HCT116 (cell line): ENCODE data around the gene EIF3I.

ENCODE experiments used
- ATF3 ChIP-seq: IDR thresholded peaks from 2 replicates; pipeline ENCODE4 v1.6.1; 2012
- CEBPB ChIP-seq: IDR thresholded peaks from 2 replicates; pipeline ENCODE4 v1.6.1; 2012; ENCODE audit warnings: low read depth
- CTCF ChIP-seq, 3 experiments: fragments of 200-600 bp in 1 of 3; sonication (generic) in 1 of 3; IDR thresholded peaks in 2 of 3; conservative IDR thresholded peaks in 1 of 3; 2 replicates each; pipeline ENCODE4 v1.5.1; 2012 to 2017; ENCODE audit warnings: low read depth in 2 of 3, low read length in 2 of 3, antibody characterized with exemption in 1 of 3, borderline replicate concordance in 1 of 3, control low read depth in 1 of 3, mild to moderate bottlenecking in 1 of 3, mixed read lengths in 1 of 3, mixed run types in 1 of 3, moderate library complexity in 1 of 3; ENCODE audit not compliant: insufficient read depth in 1 of 3
- ELF1 ChIP-seq: IDR thresholded peaks from 2 replicates; pipeline ENCODE4 v1.6.1; 2012; ENCODE audit warnings: low read depth, borderline replicate concordance
- EZH2 ChIP-seq: fragments of 200-600 bp; sonication (generic); IDR thresholded peaks from 2 replicates; pipeline ENCODE4 v1.6.1; 2017; ENCODE audit warnings: antibody characterized with exemption, mixed run types
- EZH2phosphoT487 ChIP-seq: fragments of 200-600 bp; IDR thresholded peaks from 2 replicates; pipeline ENCODE4 v1.6.1; 2018; ENCODE audit warnings: antibody characterized with exemption, borderline replicate concordance
- JUND ChIP-seq: IDR thresholded peaks from 2 replicates; pipeline ENCODE4 v1.6.1; 2012
- POLR2A ChIP-seq: IDR thresholded peaks from 2 replicates; pipeline ENCODE4 v1.7.0; 2011; ENCODE audit warnings: borderline replicate concordance; ENCODE audit not compliant: insufficient read depth, insufficient read length; ENCODE audit errors: extremely low read depth
- POLR2AphosphoS5 ChIP-seq: IDR thresholded peaks from 2 replicates; pipeline ENCODE4 v1.6.1; 2011; ENCODE audit warnings: mild to moderate bottlenecking, low read depth, low read length, moderate library complexity
- RAD21 ChIP-seq: IDR thresholded peaks from 2 replicates; pipeline ENCODE4 v1.6.1; 2012; ENCODE audit warnings: low read depth, mild to moderate bottlenecking
- REST ChIP-seq: IDR thresholded peaks from 2 replicates; pipeline ENCODE4 v1.6.1; 2012; ENCODE audit warnings: low read depth
- SIN3A ChIP-seq: IDR thresholded peaks from 2 replicates; pipeline ENCODE4 v1.6.1; 2012; ENCODE audit warnings: low read depth
- YY1 ChIP-seq: IDR thresholded peaks from 2 replicates; pipeline ENCODE4 v1.6.1; 2011; ENCODE audit warnings: low read length, low read depth, moderate library complexity, mild to moderate bottlenecking; ENCODE audit not compliant: insufficient replicate concordance; ENCODE audit errors: extremely low read depth
- ZNF274 ChIP-seq: fragments of 200-500 bp; sonication (Bioruptor generic); IDR thresholded peaks from 2 replicates; pipeline ENCODE4 v1.6.1; 2014; ENCODE audit warnings: mild to moderate bottlenecking, low read depth, low read length, inconsistent platforms

GRCh38 chr1:32242341-32242851 lies 20.2 kb downstream of the EIF3I start:
- TF ChIP-seq POLR2A (no peak), CTCF (IDR thresholded peaks at IDR 0.05 in 2 of 3, conservative IDR thresholded peaks at IDR 0.05 in 1 of 3; ENCODE audit: borderline replicate concordance in 1 of 3, insufficient read depth in 1 of 3, low read depth in 2 of 3, low read length in 2 of 3) (no peak), POLR2AphosphoS5 (no peak), EZH2phosphoT487 (no peak), EZH2 (no peak), ELF1 (no peak), JUND (no peak), CEBPB (no peak), ZNF274 (no peak), REST (no peak), RAD21 (no peak), ATF3 (no peak), YY1 (no peak), SIN3A (no peak)
